HG03175 (cell line): Measurements from ENCODE around the gene IGDCC3.
"Not testable (repeated sequence)": the region's sequence is repeated elsewhere in the genome, so short reads cannot be mapped to it uniquely, and the experiment has no call there.

Experiments used
- ATAC-seq: cut with Tn5 transposase; IDR thresholded peaks from one replicate; pipeline ENCODE4 v1.9.1; 2021; ENCODE audit warnings: mild to moderate bottlenecking, moderate library complexity; ENCODE audit not compliant: unreplicated experiment

The IGDCC3 gene

GRCh38 chr15:65406424-65407000 is 28.7 kb upstream of the IGDCC3 start:
- no peak for ATAC-seq

- ATAC-seq: no peak
These were observed 28.1 kb upstream of the IGDCC3 start for GRCh38 chr15:65405791-65406423.

- ATAC-seq: no peak
These were observed 26.5 kb upstream of the IGDCC3 start for GRCh38 chr15:65404186-65404872.

- ATAC-seq: no peak
These were observed 25.2 kb upstream of the IGDCC3 start for GRCh38 chr15:65402961-65403360.

GRCh38 chr15:65401611-65402240 is 23.9 kb upstream of the IGDCC3 start:
- ATAC-seq: no peak

GRCh38 chr15:65400760-65401610 is 23.2 kb upstream of the IGDCC3 start:
- no peak for ATAC-seq

- no peak for ATAC-seq
These were observed 22.2 kb upstream of the IGDCC3 start for GRCh38 chr15:65399997-65400396.

GRCh38 chr15:65399001-65399706 is 21.4 kb upstream of the IGDCC3 start:
- no peak for ATAC-seq

- not testable (repeated sequence) for ATAC-seq
These were observed 20.7 kb upstream of the IGDCC3 start for GRCh38 chr15:65398486-65398885.

GRCh38 chr15:65396965-65397317 is 19.1 kb upstream of the IGDCC3 start:
- no peak for ATAC-seq

GRCh38 chr15:65396283-65396964 is 18.6 kb upstream of the IGDCC3 start:
- no peak for ATAC-seq

GRCh38 chr15:65395567-65396202 is 17.9 kb upstream of the IGDCC3 start:
- no peak for ATAC-seq

- ATAC-seq: no peak
These were observed 17.1 kb upstream of the IGDCC3 start for GRCh38 chr15:65394936-65395335.

- ATAC-seq: no peak
These were observed 16.5 kb upstream of the IGDCC3 start for GRCh38 chr15:65394280-65394789.

GRCh38 chr15:65393557-65393956 is 15.8 kb upstream of the IGDCC3 start:
- ATAC-seq: no peak

- ATAC-seq: no peak
These were observed 15.3 kb upstream of the IGDCC3 start for GRCh38 chr15:65393091-65393490.

GRCh38 chr15:65392368-65392767 is 14.6 kb upstream of the IGDCC3 start:
- no peak for ATAC-seq

- ATAC-seq: no peak
These were observed 13.9 kb upstream of the IGDCC3 start for GRCh38 chr15:65391732-65392131.

- ATAC-seq: no peak
These were observed 12.6 kb upstream of the IGDCC3 start for GRCh38 chr15:65390447-65390846.
